Fibroblast of skin of back (primary cell): ENCODE data around the gene SPAG17.

Source experiments
- DNase-seq: peaks from one replicate; pipeline ENCODE4 v3.0.0-alpha.2; 2013

Gene SPAG17

GRCh38 chr1:118118873-118119463 is 66.1 kb downstream of the SPAG17 start:
- DNase-seq, result no peak

GRCh38 chr1:118118469-118118868 is 66.6 kb downstream of the SPAG17 start:
- no peak for DNase-seq

- DNase-seq, result no peak
Measured at GRCh38 chr1:118117521-118117920, 67.5 kb downstream of the SPAG17 start.

- DNase-seq, result no peak
Measured at GRCh38 chr1:118116909-118117308, 68.1 kb downstream of the SPAG17 start.

GRCh38 chr1:118116401-118116800 is 68.6 kb downstream of the SPAG17 start:
- no peak for DNase-seq

- DNase-seq, result peak; percentile 49
Measured at GRCh38 chr1:118115567-118116295, 69.3 kb downstream of the SPAG17 start.

- DNase-seq, result peak; percentile 62
Measured at GRCh38 chr1:118113261-118113660, 71.8 kb downstream of the SPAG17 start.

GRCh38 chr1:118110580-118110979 is 74.4 kb downstream of the SPAG17 start:
- no peak for DNase-seq

GRCh38 chr1:118104951-118105350 is 80.1 kb downstream of the SPAG17 start:
- peak; percentile 47 for DNase-seq

GRCh38 chr1:118102445-118102844 is 82.6 kb downstream of the SPAG17 start:
- DNase-seq, result no peak

GRCh38 chr1:118101999-118102398 is 83.0 kb downstream of the SPAG17 start:
- peak; percentile 52 for DNase-seq

- DNase-seq, result peak; percentile 77
Measured at GRCh38 chr1:118101515-118101844, 83.5 kb downstream of the SPAG17 start.

- DNase-seq, result peak; percentile 65
Measured at GRCh38 chr1:118100686-118101514, 84.1 kb downstream of the SPAG17 start.

GRCh38 chr1:118099686-118100085 is 85.3 kb downstream of the SPAG17 start:
- DNase-seq, result peak; percentile 57

GRCh38 chr1:118097622-118098348 is 87.2 kb downstream of the SPAG17 start:
- DNase-seq, result peak; percentile 76

- no peak for DNase-seq
Measured at GRCh38 chr1:118093017-118093416, 92.0 kb downstream of the SPAG17 start.

GRCh38 chr1:118090130-118090529 is 94.9 kb downstream of the SPAG17 start:
- DNase-seq, result no peak

GRCh38 chr1:118085365-118085764 is 99.7 kb downstream of the SPAG17 start:
- DNase-seq, result no peak

- no peak for DNase-seq
Measured at GRCh38 chr1:118084400-118084799, 100.6 kb downstream of the SPAG17 start.

GRCh38 chr1:118082984-118083383 is 102.0 kb downstream of the SPAG17 start:
- DNase-seq, result no peak

- DNase-seq, result no peak
Measured at GRCh38 chr1:118081387-118081786, 103.6 kb downstream of the SPAG17 start.

GRCh38 chr1:118077331-118078045 is 107.5 kb downstream of the SPAG17 start:
- peak; percentile 46 for DNase-seq
